ENCODE data around the gene DSCAM.

DNA sequence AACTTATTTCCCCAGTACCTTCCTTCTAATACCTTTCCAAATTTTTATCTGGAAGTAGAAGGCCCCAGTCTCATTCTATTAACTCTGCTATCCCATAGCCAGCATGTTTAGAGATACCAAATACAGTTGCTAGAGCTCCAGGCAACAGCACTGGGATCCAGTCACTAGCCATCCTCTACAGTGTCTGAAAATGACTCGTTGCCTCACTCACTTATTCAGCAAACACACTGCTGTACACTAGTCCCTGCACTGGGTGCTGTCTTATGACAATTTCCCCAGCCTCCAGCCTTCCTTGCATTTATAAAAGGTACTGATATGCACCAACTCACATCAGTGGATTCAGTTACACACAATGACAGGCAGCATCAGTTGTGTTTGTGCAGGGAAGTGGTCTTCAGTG, 179.0 kb downstream of the DSCAM start:
- TF ChIP-seq, protein P1, sequence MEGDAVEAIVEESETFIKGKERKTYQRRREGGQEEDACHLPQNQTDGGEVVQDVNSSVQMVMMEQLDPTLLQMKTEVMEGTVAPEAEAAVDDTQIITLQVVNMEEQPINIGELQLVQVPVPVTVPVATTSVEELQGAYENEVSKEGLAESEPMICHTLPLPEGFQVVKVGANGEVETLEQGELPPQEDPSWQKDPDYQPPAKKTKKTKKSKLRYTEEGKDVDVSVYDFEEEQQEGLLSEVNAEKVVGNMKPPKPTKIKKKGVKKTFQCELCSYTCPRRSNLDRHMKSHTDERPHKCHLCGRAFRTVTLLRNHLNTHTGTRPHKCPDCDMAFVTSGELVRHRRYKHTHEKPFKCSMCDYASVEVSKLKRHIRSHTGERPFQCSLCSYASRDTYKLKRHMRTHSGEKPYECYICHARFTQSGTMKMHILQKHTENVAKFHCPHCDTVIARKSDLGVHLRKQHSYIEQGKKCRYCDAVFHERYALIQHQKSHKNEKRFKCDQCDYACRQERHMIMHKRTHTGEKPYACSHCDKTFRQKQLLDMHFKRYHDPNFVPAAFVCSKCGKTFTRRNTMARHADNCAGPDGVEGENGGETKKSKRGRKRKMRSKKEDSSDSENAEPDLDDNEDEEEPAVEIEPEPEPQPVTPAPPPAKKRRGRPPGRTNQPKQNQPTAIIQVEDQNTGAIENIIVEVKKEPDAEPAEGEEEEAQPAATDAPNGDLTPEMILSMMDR (IDR thresholded peaks at IDR 0.05), result no peak
- TF ChIP-seq EZH2 (IDR thresholded peaks at IDR 0.05), result no peak
- TF ChIP-seq EZH2phosphoT487 (IDR thresholded peaks at IDR 0.05), result no peak
